ENCODE results near the gene CDNF. TPM values are rescaled to one million over a fixed set of nuclear protein-coding genes. Genes with fewer than 3 reads are reported as not detected.
"Not testable (repeated sequence)": the region's sequence is repeated elsewhere in the genome, so short reads cannot be mapped to it uniquely, and the experiment has no call there.

The CDNF gene
- 0.69 TPM in 1 of 2 replicates, not detected in the other for total RNA-seq (2014; rRNA removed; shearing (Covaris generic))
- 0.80 and 16.3 TPM in 2 replicates for polyA plus RNA-seq (2014; cell fraction: nucleus; rRNA removed)

DNA sequence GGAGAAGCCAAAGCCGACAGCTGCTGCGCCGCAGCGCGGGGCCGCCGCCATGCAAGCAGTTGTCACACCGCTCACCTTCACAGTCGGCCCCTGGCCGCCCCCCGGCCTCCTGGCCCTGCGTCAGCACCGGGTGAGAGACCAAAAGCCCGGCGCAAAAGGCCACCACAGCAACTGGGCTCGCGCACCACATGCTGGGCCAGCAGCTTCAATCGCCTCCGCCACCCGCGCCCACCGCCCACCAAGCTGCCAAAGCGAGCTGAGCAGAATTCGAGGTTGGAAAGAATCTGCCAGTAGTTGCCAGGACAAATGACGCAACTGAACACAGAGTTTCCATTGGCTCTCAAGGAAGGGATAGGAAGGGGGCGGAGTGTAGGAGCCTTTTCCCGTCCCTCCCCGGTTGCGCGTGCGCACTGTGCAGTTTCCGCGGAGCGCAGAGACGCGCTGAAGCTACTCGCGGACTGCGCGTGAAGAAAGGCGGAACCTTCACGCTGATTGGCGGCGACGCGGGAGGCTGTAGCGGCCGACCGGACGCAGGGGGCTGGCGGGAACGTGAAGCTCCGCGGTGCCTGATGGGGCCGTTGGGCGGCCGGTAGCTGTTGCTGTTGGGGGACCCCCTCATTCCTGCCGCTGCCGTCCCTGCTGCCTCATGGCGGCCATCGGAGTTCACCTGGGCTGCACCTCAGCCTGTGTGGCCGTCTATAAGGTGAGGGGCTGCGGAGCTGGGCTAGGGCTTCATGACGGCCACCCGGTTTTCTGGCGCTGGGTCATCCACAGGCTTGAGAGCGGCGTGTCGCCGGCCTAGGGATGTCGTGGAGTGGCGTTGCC, at the start of gene CDNF, which contains the start of the genes HSPA14 and MSANTD7:
TSS of gene CDNF (minus strand) at position 281 of the 825 bp plus-strand sequence. CDS start at position 190, 91 bp downstream.
TSS of gene HSPA14 (plus strand) at position 550 of the 825 bp plus-strand sequence. CDS start at position 647, 97 bp downstream.
TSS of gene MSANTD7 (plus strand) at position 550 of the 825 bp plus-strand sequence. CDS start 3,979 bp downstream, outside the sequence.
- peak; percentile 97 for DNase-seq (ENCODE audit: extremely low read depth, low read depth)

DNA sequence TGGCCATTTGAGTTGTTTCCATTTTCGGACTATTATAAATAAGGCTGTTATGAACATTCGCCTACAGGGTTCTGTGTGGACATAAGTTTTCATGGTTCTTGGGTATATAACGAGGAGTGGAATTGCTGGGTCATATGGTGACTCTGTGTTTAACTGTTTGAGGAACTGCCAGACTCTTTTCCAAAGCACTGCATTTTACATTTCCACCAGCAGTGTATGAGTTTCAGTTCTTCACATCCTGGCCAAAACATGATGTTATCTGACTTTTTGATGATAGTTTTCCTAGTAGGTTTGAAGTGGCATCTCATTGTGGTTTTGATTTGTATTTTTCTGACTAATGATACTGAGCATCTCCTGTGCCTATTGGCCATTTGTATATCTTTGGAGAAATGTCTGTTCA, 46.2 kb upstream of the CDNF start:
- no peak for DNase-seq (ENCODE audit: extremely low read depth, low read depth)

DNA sequence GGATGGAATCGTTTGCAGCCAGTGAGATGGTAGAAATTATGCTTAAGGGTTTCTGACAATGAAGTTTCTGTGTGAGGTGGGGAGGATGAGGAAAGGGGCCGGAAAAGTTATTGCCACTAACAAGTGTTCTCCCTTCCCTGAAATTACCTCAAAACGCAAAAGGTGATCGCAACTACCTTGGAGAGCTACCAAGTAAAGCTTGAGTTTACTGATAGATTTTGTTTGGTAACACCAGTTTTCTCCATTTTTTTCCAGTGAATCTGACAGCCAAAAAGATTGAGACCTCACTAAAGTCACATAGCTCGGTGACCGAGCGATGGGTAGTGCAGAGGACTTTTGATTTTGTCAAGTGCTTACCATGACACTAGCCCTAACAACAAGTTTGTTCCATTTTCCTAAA, 42.4 kb upstream of the CDNF start:
- no peak for DNase-seq (ENCODE audit: extremely low read depth, low read depth)

DNA sequence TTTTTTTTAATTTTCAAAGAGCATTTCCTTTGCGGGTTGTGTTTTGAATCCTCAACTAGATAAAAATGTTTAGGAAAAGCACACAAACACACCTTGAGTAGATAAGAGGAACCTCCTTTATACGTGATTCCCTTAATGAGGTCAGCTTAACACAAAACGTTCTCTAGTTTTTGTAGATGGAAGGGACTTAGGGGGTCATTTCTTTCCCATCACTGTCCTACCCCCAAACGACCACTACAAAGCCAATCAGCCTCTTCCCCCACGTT, 42.0 kb upstream of the CDNF start:
- no peak for DNase-seq (ENCODE audit: extremely low read depth, low read depth)

DNA sequence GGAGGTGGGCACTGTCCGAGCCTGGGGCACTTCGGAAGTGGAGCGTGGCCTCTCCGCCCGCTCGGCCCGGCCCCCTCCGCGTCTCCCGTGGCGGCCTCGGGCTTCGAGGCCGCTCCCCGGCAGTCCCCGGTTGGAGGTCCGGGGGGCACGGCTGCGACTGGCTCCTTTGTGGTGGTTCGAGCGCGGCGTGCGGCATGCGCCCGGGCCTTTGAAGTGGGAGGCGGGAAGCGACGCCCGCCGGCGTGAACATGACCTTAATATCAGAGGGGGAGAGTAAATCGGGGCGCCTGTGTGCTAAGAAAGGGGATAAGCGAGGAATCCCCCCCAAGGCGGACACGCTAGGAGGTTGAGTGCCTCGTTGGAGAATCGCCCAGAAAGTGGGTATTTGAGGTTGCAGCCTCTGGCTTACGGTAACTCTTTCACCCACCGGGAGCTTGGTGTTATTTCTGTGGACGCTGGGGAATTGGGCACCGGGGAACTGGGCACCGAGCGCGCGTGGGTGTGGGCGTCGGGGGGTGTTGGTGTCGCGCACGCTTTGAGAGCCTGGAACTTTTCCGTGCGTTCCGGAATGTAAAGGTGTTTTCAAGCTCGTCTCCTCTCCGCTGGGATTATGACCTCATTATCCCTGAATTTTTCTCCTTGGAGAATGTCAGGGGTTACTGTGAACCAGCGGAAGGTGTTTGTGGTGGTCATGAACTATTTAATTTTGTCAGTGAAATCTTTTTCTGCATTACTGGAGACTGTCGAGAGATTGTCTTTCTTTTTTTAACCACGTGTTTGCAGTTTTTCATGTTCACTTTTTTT, 41.5 kb upstream of the CDNF start:
- DNase-seq (ENCODE audit: extremely low read depth, low read depth): no peak

DNA sequence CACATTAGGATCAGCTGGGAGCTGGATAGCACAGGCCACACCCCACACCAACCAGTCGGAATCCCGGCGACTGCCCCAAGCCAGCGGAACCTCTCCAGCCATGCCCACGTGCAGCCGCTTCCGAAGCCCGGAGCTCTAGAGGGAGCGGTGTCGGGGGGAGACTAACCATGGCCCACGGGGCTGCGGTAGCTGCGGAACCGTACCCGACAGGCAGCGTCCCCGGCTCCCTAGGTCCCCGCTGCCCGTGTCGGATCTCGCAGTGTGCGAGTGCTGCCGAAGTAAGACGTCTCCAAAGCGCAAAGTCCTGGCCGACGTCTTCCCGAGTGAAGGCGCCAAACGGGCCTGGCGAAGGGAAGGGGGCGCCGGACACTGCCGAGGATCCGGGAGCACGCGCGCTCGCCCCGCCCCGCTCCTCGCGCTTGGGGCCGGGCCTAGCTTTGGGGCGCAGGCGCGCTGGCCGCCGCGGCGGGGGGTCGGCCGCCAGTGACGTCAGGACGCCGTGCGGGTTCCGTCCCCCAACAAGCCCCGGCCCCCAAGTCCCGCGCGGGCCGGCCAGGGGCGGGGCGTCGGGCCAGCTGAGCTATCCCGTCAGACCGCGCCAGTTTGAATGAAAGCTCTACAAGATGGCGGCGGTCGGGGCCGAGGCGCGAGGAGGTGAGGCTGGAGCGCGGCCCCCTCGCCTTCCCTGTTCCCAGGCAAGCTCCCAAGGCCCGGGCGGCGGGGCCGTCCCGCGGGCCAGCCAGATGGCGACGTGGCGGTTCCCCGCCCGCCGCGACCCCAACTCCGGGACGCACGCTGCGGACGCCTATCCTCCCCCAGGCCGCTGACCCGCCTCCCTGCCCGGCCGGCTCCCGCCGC, 40.7 kb upstream of the CDNF start, which contains the start of gene SUV39H2:
TSS of gene SUV39H2 (plus strand) at position 601 of the 858 bp plus-strand sequence. CDS start at position 624, 23 bp downstream.
- DNase-seq (ENCODE audit: extremely low read depth, low read depth): peak; percentile 86

DNA sequence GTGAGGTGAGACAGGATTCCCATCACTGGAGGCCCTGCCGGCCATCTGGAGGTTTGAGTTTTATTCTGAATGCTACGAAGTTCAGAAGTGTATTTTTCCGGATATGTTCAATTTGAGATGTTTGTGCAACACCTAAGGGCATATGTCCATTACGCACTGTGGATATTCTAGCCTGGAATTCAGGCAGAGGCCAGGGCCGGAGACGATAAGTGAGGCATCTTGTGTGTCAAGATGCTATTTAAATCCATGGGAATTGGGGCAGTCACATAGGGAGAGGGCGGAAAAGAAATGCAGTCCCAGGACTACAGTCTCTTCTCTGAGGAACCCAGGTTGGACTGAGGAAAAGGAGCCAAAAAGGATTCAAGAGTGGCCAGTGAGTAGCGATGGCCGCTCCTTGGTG, 38.9 kb upstream of the CDNF start:
- no peak for DNase-seq (ENCODE audit: extremely low read depth, low read depth)

DNA sequence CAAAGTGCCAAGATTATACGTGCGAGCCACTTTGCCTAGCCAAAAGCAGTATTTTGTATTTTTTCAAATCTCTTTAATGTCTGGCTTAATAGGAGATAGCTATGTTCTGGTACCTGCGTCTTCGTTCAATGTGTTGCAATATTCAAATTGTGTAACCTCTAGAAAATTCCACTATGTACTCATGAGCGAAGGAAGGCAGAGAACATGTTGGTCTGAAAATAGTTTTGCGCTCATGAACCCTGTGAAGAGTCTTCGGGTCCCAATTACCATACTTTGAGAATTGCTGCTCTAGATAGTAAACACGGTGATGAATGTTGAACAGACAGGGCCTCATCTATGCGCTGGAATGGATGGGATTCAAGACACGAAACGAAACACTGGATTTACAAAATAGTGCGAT, 38.1 kb upstream of the CDNF start:
- DNase-seq (ENCODE audit: extremely low read depth, low read depth): no peak

DNA sequence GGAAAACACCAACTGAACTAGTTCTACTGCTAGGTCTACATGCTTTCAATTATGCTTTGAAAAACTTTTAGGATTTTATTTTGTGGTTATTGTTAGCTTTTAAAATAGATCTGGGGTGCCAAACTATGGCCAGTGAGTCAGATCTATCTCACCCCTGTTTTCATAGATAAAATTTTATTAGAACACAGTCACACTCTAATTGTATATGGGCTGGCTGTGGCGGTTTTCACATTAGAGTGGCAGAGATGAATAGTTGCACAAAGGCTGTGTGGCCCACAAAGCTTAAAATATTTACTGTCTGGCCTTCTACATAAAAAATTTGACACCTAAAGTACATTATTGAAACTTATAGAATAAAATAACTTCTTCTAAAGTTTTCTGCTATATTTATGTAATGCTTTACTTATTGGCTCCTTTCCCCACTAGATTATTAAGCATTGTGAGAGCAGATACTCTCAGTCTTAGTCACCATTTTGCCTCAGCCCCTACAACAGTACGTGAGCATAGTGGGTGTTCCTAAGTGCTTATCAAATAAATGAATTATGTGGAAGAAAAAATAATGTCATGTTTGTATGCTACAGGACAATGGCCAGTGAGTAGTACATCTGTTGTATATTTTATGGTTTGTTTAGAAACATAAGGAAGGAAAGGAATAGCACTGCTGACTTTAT, 35.4 kb upstream of the CDNF start:
- no peak for DNase-seq (ENCODE audit: extremely low read depth, low read depth)

DNA sequence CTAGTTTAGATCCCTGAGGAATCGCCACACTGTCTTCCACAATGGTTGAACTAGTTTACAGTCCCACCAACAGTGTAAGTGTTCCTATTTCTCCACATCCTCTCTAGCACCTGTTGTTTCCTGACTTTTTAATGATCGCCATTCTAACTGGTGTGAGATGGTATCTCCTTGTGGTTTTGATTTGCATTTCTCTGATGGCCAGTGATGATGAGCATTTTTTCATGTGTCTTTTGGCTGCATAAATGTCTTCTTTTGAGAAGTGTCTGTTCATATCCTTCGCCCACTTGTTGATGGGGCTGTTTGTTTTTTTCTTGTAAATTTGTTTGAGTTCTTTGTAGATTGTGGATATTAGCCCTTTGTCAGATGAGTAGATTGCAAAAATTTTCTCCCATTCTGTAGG, 27.0 kb upstream of the CDNF start:
- not testable (repeated sequence) for DNase-seq (ENCODE audit: extremely low read depth, low read depth)

DNA sequence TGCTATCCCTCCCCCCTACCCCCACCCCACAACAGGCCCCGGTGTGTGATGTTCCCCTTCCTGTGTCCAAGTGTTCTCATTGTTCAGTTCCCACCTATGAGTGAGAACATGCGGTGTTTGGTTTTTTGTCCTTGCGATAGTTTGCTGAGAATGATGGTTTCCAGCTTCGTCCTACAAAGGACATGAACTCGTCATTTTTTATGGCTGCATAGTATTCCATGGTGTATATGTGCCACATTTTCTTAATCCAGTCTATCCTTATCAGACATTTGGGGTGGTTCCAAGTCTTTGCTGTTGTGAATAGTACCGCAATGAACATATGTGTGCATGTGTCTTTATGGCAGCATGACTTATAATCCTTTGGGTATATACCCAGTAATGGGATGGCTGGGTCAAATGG, 26.6 kb upstream of the CDNF start:
- DNase-seq (ENCODE audit: extremely low read depth, low read depth): not testable (repeated sequence)

DNA sequence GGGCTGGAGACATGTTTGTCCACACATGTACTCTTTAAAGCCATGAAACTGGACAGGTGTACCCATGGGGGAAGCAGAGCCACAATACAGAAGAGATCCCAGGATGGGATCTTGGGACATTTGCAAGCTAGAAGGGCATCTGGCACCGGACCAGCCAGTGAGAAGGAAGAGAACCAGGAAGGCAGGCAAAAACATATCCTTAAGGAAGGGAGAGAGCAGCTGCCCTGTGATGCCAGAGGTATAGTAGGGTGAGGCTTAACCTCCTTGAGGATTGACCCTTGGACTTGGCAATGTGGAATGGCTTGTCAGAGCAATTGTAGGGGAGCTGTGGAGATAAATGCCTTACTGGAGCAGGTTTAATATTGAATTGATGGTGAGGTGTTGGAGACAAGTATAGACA, 23.0 kb upstream of the CDNF start:
- DNase-seq (ENCODE audit: extremely low read depth, low read depth): no peak

DNA sequence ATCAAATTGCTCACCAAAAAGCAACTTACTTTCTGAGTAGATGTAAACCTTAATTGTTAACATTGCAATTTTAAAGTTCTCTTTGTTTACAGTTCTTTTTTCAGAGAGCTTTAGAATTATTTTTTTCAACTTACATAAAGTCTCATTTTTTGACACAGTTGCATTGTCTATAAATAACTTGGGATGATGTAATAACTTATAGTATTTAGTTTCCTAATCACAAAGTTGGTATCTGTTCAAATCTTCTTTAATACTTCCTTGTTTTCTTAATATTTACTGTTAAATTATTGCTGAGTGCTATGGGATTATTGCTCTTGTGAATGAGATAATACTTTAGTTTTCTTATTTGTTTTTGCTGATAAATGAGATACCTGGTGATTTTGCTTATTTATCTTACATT, 21.9 kb upstream of the CDNF start:
- no peak for DNase-seq (ENCODE audit: extremely low read depth, low read depth)

DNA sequence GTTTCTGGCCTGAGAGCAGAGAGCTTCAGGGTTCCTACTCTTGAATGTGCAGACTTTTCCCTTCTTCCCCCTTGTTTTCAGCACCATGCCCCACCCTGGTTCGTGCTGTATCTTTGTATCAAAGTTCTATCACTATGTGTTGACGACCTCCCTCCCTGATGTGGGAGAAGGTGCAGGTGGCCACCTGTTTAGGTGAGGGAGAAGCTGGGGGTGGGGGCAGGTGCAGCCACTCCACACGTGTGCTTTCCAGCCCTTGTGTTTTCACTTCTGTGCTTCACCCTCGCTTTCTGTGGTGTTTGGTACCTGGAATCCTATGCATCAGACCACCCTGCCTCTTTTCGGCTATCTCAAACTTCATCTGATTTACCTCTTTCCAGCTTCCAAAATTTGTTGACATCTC, 21.2 kb upstream of the CDNF start:
- DNase-seq (ENCODE audit: extremely low read depth, low read depth): no peak

DNA sequence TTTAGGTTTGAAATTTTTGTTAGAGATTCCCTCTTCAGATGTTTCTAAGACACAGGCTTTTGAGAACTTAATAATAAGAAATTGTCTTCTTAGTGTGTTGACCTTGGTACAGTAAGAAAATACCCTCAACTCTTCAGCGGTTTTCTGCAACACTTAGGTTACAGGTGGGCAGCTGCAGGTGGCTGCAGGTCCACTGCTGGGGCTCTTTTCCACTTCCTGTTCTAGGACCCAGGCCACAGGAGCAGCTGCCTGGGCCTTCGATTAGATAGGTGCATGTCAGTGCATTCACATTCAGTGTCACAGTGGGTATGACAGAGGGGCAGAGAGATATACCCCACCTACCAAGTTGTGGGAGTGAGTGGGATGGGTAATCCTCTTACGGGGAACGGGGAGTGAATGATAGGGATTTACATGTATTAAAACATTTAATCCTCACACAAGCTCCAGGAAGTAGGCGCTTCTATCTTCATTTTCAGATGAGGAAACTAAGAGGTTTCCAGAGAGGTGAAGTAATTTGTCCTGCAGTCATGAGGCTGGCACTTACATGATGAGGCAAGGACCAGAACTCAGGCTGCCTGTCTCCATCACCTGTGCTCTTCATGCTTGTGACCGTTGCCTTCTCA, 20.6 kb upstream of the CDNF start:
- no peak for DNase-seq (ENCODE audit: extremely low read depth, low read depth)

DNA sequence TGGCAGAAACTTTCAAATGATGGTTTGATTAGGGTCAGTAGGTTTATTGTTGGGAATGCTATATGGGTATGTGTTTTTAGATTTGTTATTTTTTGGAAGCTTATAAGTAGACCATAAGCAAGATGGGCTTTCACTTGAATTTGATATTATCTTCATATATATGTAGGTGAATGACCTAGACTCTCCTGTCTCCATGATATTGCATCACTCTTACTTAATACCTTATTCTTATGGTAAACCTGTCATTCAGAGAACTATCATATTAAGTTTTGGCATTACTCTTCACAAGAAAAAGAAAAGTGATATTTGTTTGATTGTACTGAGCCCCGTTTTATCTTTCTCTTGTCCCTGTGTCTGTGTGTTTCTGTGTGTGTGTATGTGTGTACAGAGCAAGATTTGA, 17.6 kb upstream of the CDNF start:
- no peak for DNase-seq (ENCODE audit: extremely low read depth, low read depth)

DNA sequence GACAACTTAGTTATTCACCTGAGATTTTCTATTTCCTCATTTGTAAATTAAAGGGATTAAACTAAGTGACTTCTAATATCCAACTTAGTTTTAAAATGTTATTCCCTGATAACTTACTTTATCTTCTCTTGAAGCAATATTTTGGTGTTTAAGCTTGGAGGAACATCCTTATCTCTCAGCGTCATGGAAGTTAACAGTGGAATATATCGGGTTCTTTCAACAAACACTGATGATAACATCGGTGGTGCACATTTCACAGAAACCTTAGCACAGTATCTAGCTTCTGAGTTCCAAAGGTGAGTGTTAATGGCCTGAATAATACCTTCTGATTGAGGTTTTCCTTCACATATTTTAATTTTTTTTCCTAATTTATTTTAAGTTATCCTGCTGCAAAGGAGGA, 14.4 kb upstream of the CDNF start:
- DNase-seq (ENCODE audit: extremely low read depth, low read depth): no peak

DNA sequence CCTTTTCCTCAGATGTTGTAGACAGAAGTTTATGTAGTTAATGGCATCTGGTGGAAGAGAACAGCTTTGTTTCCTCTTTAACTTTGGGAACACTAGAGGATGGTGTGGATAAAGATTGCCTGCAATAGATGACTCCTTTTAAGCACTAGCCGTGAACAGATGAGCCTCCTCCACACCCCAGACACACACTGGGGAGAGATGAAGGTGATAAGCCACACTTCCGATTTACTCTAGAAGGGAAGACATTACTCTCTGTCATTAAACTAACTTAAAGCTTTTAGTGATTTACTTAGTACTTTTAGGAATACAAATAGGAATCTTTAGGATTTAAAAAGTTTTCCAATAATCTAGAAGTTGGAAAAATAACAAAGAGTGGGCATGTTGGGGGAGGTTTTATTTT, 7.1 kb upstream of the CDNF start:
- DNase-seq (ENCODE audit: extremely low read depth, low read depth): no peak

DNA sequence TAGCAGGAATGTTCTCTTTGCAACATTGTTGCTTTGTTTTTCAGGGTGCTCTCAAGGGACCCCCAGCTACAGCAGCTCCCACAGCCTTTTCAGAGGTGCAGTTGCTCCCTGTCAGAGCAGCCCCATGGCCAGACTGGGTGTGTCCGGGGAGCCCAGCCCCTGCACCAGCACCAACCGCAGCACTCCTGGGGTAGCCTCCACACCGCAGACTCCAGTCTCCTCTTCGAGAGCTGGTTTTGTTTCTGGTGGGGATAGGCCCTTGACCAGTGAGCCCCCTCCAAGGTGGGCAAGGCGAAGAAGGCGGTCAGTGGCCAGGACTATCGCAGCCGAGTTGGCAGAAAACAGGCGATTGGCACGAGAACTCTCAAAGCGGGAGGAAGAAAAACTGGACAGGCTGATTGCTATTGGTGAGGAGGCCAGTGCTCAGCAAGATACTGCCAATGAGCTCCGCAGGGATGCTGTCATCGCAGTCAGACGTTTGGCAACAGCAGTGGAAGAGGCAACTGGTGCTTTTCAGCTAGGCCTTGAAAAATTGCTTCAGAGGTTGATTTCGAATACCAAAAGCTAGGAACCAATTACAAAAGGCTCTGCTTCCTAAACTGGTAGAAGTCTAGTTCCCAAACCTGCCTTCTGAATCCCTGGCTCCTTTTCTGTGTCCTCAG, 5.6 kb upstream of the CDNF start:
- DNase-seq (ENCODE audit: extremely low read depth, low read depth): no peak

Measured in NCI-H460 (cell line).